ENCODE measurements around the gene LPP. TPM values are rescaled to one million over a fixed set of nuclear protein-coding genes. Genes with fewer than 3 reads are reported as not detected.
A peak's percentile ranks its signal among the peaks of the same experiment; 100 is the strongest.

LPP gene
- total RNA-seq, 4 donors from 2014 or later = 1,872 to 3,079 (median 2,300) TPM

DNA sequence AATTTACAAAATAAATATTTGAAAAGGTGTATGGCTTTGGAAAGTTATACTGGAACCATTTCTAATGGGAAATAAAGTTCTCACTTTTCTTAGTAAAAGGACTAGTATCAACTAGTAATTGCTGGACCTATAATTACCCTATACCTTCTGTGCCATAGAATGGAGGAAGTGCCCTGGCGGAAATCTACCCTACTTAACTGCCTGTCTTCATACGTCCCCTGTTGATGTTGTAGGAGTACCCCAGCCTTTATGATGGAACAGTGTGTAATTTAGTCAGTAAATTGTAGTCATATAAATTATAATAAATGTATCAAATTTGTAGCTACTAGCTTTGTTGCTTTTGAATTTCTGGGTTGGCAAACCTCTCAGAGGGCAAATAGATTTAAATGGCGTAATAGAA lies 149.9 kb downstream of the LPP start:
- intact Hi-C loops (cut with DNase I) = no loop called here
- WGBS = 84% methylated on average over 3 of the region's 3 CpGs
- peaks cover 38 to 96% (median 93%) of the 10 kb centered on the region in 4 donors for H3K4me1 ChIP-seq

DNA sequence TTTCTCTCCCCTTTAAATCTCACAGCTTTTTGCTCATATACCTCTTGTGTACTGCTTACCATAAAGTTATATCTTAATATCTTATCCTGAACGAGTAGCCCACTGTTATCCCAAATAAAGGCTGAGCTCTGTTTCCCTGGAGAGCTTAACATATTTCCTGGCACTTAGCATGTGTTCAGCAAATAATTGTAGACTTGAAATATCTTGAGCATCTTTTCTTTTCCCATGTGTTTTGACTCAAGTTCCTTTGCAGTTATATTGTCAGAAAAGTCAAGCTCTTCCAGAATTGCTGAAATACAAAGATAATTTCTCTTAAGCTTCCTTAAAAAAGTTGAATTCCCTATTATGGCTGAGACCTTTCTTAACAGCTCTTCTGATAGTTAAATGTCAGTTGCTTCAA lies 150.5 kb downstream of the LPP start:
- no peak for TF ChIP-seq EP300 (IDR thresholded peaks at IDR 0.05)
- Histone ChIP-seq H3K9me3 (no peaks in the 10 kb centered on the region), H3K4me1 (peaks cover 31 to 96% (median 92%) of the 10 kb centered on the region in 4 donors), H3K36me3 (peaks cover 0 to 15% (median 2%) of the 10 kb centered on the region in 4 donors), H3K27ac (replicated peaks in 1 of 4) (peak overlapping the region in 3 of 4 donors; percentile 90 to 98 (median 92)), H3K4me3 (no peak overlapping the region), H3K27me3 (no peaks in the 10 kb centered on the region)
- WGBS = 19% methylated on average over 1 of the region's 1 CpG
- intact Hi-C loops (cut with DNase I) = no loop called here
- DNase-seq (ENCODE audit: extremely low spot score) = no peak

More for the DNA sequence above, 149.9 kb downstream of the LPP start:
- Histone ChIP-seq H3K36me3 (peaks cover 0 to 15% (median 2%) of the 10 kb centered on the region in 4 donors), H3K4me3 (no peak overlapping the region), H3K27ac (replicated peaks in 1 of 4) (peak overlapping the region in 3 of 4 donors; percentile 90 to 98 (median 92)), H3K9me3 (no peaks in the 10 kb centered on the region), H3K27me3 (no peaks in the 10 kb centered on the region)
- TF ChIP-seq, protein P1, sequence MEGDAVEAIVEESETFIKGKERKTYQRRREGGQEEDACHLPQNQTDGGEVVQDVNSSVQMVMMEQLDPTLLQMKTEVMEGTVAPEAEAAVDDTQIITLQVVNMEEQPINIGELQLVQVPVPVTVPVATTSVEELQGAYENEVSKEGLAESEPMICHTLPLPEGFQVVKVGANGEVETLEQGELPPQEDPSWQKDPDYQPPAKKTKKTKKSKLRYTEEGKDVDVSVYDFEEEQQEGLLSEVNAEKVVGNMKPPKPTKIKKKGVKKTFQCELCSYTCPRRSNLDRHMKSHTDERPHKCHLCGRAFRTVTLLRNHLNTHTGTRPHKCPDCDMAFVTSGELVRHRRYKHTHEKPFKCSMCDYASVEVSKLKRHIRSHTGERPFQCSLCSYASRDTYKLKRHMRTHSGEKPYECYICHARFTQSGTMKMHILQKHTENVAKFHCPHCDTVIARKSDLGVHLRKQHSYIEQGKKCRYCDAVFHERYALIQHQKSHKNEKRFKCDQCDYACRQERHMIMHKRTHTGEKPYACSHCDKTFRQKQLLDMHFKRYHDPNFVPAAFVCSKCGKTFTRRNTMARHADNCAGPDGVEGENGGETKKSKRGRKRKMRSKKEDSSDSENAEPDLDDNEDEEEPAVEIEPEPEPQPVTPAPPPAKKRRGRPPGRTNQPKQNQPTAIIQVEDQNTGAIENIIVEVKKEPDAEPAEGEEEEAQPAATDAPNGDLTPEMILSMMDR (IDR thresholded peaks at IDR 0.05) = no peak
- TF ChIP-seq POLR2A (IDR thresholded peaks at IDR 0.05; ENCODE audit: low read depth) (no peak), EP300 (IDR thresholded peaks at IDR 0.05) (no peak), POLR2AphosphoS5 (IDR thresholded peaks at IDR 0.05) (no peak)
- DNase-seq (ENCODE audit: extremely low spot score) = no peak

DNA sequence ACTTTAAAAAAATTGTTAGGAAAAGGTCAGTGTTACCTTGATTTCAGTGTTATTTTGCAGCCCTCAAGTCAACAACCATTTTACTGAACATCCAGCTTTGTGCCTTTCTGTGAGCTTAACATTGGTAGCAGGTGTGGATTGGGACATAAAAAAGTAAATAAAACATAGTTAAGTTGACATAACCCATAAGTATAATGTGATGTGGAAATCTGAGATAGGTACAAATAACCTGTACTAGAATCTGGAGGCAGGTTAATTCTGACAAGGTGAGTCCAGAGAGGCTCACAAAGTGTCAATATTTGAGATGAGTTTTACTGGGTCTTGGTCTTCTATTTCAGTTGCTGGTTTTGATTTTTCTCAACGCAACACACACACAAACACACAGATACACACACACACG lies 151.3 kb downstream of the LPP start:
- 86% methylated on average over 2 of the region's 2 CpGs for WGBS

DNA sequence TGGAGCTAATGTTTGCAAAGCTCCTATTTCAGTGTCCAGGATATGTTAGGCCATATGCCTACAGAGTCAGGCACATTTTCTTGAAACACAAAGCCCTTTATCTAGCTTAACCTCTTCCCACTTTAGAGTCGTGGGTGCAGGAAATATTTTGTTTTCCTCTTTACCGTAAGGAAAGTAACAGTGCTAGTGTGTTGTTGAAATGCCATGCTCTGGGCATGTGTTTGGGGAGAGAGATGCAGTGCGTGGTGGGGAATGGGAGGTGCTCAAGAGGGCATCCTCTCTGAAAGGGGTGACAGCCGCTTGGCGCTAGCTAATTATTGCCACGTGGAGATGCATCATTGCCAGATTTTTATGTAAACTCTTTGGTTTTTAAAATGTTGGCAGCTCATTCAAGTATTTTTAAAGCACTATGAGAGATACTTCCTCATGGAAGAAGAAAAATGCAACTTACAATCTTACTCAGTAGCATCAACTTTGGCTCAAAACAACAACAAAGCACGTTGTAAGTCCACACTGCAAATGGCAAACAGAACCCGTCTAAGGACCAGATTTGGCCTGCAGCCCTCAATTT lies 152.6 kb downstream of the LPP start:
- Histone ChIP-seq H3K27me3 (no peaks in the 10 kb centered on the region), H3K9me3 (no peaks in the 10 kb centered on the region), H3K4me1 (peaks cover 16 to 90% (median 86%) of the 10 kb centered on the region in 4 donors), H3K4me3 (no peak overlapping the region), H3K36me3 (peaks cover 0 to 15% (median 2%) of the 10 kb centered on the region in 4 donors), H3K27ac (replicated peaks in 1 of 4) (peak overlapping the region; percentile 26 to 92 (median 44))
- WGBS = 37% methylated on average over 8 of the region's 8 CpGs
- no peak for TF ChIP-seq EP300 (IDR thresholded peaks at IDR 0.05)
- TF ChIP-seq POLR2A (IDR thresholded peaks at IDR 0.05; ENCODE audit: low read depth) = no peak
- TF ChIP-seq, protein P1 (IDR thresholded peaks at IDR 0.05) = no peak
- peak in 1 of 2 donors; percentile 26 for TF ChIP-seq POLR2AphosphoS5 (IDR thresholded peaks at IDR 0.05)
- intact Hi-C loops (cut with DNase I) = no loop called here
- no peak for DNase-seq (ENCODE audit: extremely low spot score)

More for the DNA sequence above, 151.3 kb downstream of the LPP start:
- H3K9me3 ChIP-seq = no peaks in the 10 kb centered on the region
- H3K36me3 ChIP-seq = peaks cover 0 to 15% (median 2%) of the 10 kb centered on the region in 4 donors
- TF ChIP-seq POLR2A (IDR thresholded peaks at IDR 0.05; ENCODE audit: low read depth) (no peak), POLR2AphosphoS5 (IDR thresholded peaks at IDR 0.05) (no peak), EP300 (IDR thresholded peaks at IDR 0.05) (no peak)
- TF ChIP-seq, protein P1 (IDR thresholded peaks at IDR 0.05) = no peak
- no peak overlapping the region for H3K4me3 ChIP-seq
- peaks cover 27 to 96% (median 92%) of the 10 kb centered on the region in 4 donors for H3K4me1 ChIP-seq
- intact Hi-C loops (cut with DNase I) = no loop called here
- H3K27me3 ChIP-seq = no peaks in the 10 kb centered on the region
- H3K27ac ChIP-seq (replicated peaks in 1 of 4) = peak overlapping the region in 3 of 4 donors; percentile 90 to 98 (median 92)
- no peak for DNase-seq (ENCODE audit: extremely low spot score)

DNA sequence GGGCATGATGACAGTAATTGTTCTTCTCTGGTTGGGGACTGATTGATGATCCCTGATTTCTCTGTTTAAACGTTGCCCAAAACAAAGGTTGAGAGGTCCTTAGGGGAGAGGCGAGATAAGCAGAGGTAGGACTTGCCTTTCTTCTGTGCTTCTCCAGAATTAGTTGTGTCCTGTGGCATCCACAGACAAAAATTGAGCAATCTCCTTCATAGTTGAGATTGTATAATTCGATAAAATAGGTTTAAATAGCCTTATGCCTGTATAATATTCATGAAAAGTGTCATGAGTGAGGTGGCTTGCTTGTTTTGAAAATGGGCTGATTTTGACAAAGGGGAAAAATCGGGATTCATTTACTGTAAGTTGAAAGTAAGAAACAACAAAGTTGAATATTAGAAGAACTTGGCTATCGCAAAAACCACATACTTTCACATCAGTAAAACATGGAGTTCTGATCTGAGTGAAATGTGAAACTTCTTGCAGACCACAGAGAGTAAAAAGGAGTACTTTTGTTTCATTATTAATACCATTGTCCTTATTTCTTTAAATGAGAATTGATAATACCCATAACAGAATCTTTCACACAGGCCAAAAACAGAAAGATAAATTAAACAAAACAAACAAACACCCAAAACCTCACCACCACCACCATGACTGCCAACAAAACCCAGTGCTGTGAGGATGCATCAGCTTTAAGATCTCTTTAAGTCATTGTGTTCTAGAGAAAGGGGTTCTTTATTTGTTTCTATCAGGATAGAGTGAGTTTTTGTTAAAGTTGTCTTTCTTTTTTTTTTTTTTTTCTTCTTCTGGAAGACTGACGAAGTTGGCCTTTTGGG lies 155.7 kb downstream of the LPP start:
- 73% methylated on average over 6 of the region's 6 CpGs for WGBS
- no peak for DNase-seq (ENCODE audit: extremely low spot score)
- Histone ChIP-seq H3K9me3 (no peaks in the 10 kb centered on the region), H3K36me3 (peaks cover 0 to 15% (median 2%) of the 10 kb centered on the region in 4 donors), H3K4me1 (peaks cover 5 to 61% (median 57%) of the 10 kb centered on the region in 4 donors), H3K4me3 (no peak overlapping the region), H3K27ac (replicated peaks in 1 of 4) (peak overlapping the region in 3 of 4 donors; percentile 43 to 92 (median 58)), H3K27me3 (no peaks in the 10 kb centered on the region)
- intact Hi-C loops (cut with DNase I) = no loop called here
- TF ChIP-seq, protein P1 (IDR thresholded peaks at IDR 0.05) = no peak
- peak in 1 of 2 donors; percentile 2 for TF ChIP-seq POLR2AphosphoS5 (IDR thresholded peaks at IDR 0.05)
- no peak for TF ChIP-seq EP300 (IDR thresholded peaks at IDR 0.05)
- TF ChIP-seq POLR2A (IDR thresholded peaks at IDR 0.05; ENCODE audit: low read depth) = no peak
